Endodermal cell (in vitro differentiated cells): ENCODE results near the gene ADCY3. TPM values are rescaled to one million over a fixed set of nuclear protein-coding genes. Genes with fewer than 3 reads are reported as not detected.

ENCODE experiments used
- DNase-seq: peaks from one replicate; pipeline ENCODE4 v3.0.0-alpha.2; 2017
- H3K27ac ChIP-seq: 2 replicates; pipeline ENCODE4 v1.5.1; 2013; ENCODE audit warnings: mild to moderate bottlenecking, low read depth, low read length, moderate library complexity
- H3K27me3 ChIP-seq: 2 replicates; pipeline ENCODE4 v1.6.1; 2013; ENCODE audit warnings: mild to moderate bottlenecking, low read length, moderate library complexity; ENCODE audit not compliant: insufficient read depth, control insufficient read depth, poor library complexity, severe bottlenecking
- H3K36me3 ChIP-seq: 2 replicates; pipeline ENCODE4 v1.7.0; 2013; ENCODE audit warnings: mild to moderate bottlenecking, low read length, moderate library complexity; ENCODE audit not compliant: control insufficient read depth, insufficient read depth
- H3K4me1 ChIP-seq: one replicate; pipeline ENCODE4 v1.7.0; 2013; ENCODE audit warnings: low read length; ENCODE audit not compliant: control insufficient read depth, insufficient read depth
- H3K4me3 ChIP-seq: 2 replicates; pipeline ENCODE4 v1.5.1; 2013; ENCODE audit warnings: mild to moderate bottlenecking, low read length, moderate library complexity
- H3K9ac ChIP-seq: 2 replicates; pipeline ENCODE4 v1.6.1; 2013; ENCODE audit warnings: mild to moderate bottlenecking, low read length, moderate library complexity; ENCODE audit not compliant: poor library complexity, severe bottlenecking; ENCODE audit errors: extremely low read depth
- H3K9me3 ChIP-seq: 2 replicates; pipeline ENCODE4 v1.6.1; 2013; ENCODE audit warnings: mild to moderate bottlenecking, low read length, moderate library complexity; ENCODE audit not compliant: control insufficient read depth
- H3K27ac Mint-ChIP-seq: 2 replicates; pipeline ENCODE4 v1.8.0; 2020; ENCODE audit warnings: mixed read lengths
- H3K27me3 Mint-ChIP-seq: 2 replicates; pipeline ENCODE4 v1.8.0; 2021; ENCODE audit warnings: mild to moderate bottlenecking, mixed read lengths; ENCODE audit not compliant: insufficient read depth
- H3K36me3 Mint-ChIP-seq: 2 replicates; pipeline ENCODE4 v1.8.0; 2020; ENCODE audit warnings: low read depth, mixed read lengths
- H3K4me1 Mint-ChIP-seq: 2 replicates; pipeline ENCODE4 v1.8.0; 2020; ENCODE audit warnings: mixed read lengths
- H3K4me3 Mint-ChIP-seq: 2 replicates; pipeline ENCODE4 v1.8.0; 2020; ENCODE audit warnings: mild to moderate bottlenecking, moderate library complexity, mixed read lengths
- H3K9me3 Mint-ChIP-seq: 2 replicates; pipeline ENCODE4 v1.8.0; 2020; ENCODE audit warnings: mild to moderate bottlenecking, mixed read lengths
- WGBS, 2 experiments: methylation state at CpG; one replicate each; pipeline versions ENCODE4 v1.1.5 to v1.1.7; 2013; ENCODE audit warnings: missing lambda C conversion rate in 2 of 2, mixed read lengths in 1 of 2; ENCODE audit not compliant: insufficient coverage in 1 of 2, insufficient read length in 1 of 2; 5-methylcytosine and 5-hydroxymethylcytosine counted together
- total RNA-seq, 2 donors: library from RNA; stranded (reverse); fragmentation: NEBNext Ultra II Directional in 1 of 2; extraction: Animal tissue kit (Norgen Biotek cat#: 25700) in 1 of 2; gene quantifications; 2 replicates in 1 of 2; 3 replicates in 1 of 2; pipeline ENCODE4 v1.2.1, GENCODE V29; 2021
- TF ChIP-seq, protein P1 (sequence below): fragments of 200-600 bp; sonication (generic); conservative IDR thresholded peaks from 2 replicates; pipeline ENCODE4 v1.5.0; 2021; ENCODE audit warnings: antibody characterized with exemption, mild to moderate bottlenecking

Gene ADCY3
- total RNA-seq, 2 donors from 2014 or later = 29.8 to 41.2 TPM

GRCh38 chr2:24917086-24917485 lies 3.0 kb downstream of the ADCY3 start:
- H3K9me3 Mint-ChIP-seq = no peaks in the 10 kb centered on the region
- DNase-seq = no peak
- Histone ChIP-seq H3K4me3 (no peak overlapping the region), H3K36me3 (no peaks in the 10 kb centered on the region), H3K9me3 (no peaks in the 10 kb centered on the region), H3K27ac (no peak overlapping the region), H3K9ac (no peak overlapping the region), H3K27me3 (peaks cover 25% of the 10 kb centered on the region), H3K4me1 (no peaks in the 10 kb centered on the region)
- H3K4me3 Mint-ChIP-seq = no peak overlapping the region
- no peak overlapping the region for H3K27ac Mint-ChIP-seq
- H3K4me1 Mint-ChIP-seq = peaks cover 7% of the 10 kb centered on the region
- H3K27me3 Mint-ChIP-seq = peaks cover 21% of the 10 kb centered on the region
- H3K36me3 Mint-ChIP-seq = peaks cover under 1% of the 10 kb centered on the region
- TF ChIP-seq, protein P1, sequence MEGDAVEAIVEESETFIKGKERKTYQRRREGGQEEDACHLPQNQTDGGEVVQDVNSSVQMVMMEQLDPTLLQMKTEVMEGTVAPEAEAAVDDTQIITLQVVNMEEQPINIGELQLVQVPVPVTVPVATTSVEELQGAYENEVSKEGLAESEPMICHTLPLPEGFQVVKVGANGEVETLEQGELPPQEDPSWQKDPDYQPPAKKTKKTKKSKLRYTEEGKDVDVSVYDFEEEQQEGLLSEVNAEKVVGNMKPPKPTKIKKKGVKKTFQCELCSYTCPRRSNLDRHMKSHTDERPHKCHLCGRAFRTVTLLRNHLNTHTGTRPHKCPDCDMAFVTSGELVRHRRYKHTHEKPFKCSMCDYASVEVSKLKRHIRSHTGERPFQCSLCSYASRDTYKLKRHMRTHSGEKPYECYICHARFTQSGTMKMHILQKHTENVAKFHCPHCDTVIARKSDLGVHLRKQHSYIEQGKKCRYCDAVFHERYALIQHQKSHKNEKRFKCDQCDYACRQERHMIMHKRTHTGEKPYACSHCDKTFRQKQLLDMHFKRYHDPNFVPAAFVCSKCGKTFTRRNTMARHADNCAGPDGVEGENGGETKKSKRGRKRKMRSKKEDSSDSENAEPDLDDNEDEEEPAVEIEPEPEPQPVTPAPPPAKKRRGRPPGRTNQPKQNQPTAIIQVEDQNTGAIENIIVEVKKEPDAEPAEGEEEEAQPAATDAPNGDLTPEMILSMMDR = no peak
- WGBS, 2 experiments = 94 to 97% methylated on average over 3 to 7 of the region's 7 CpGs

DNA sequence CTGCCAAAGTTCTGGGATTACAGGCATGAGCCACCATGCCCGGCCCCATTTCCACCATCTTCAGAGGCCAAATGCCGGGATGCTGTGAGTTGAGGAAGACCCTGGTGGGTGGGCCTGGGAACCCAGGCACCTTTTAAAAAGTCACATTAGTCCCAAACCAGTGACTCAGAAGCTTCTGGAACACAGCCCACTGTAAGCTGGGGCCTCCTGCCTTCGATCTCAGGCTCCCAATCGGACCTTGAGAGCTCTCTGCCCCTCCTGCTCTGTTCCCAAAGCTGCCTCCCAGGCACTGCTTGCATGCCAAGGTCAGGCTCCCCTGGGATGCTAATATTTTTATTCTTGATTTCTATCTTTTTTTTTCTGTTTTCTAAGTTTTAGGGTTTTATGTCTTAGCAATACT lies 4.2 kb downstream of the ADCY3 start:
- Histone ChIP-seq H3K27me3 (peaks cover 21% of the 10 kb centered on the region), H3K9ac (no peak overlapping the region), H3K36me3 (peaks cover 3% of the 10 kb centered on the region), H3K4me3 (no peak overlapping the region), H3K27ac (no peak overlapping the region), H3K9me3 (no peaks in the 10 kb centered on the region), H3K4me1 (no peaks in the 10 kb centered on the region)
- no peak overlapping the region for H3K4me3 Mint-ChIP-seq
- TF ChIP-seq, protein P1 = no peak
- peaks cover 17% of the 10 kb centered on the region for H3K27me3 Mint-ChIP-seq
- peaks cover 5% of the 10 kb centered on the region for H3K36me3 Mint-ChIP-seq
- H3K27ac Mint-ChIP-seq = no peak overlapping the region
- 94 to 95% methylated on average over 3 to 4 of the region's 4 CpGs for WGBS, 2 experiments
- peaks cover 7% of the 10 kb centered on the region for H3K4me1 Mint-ChIP-seq
- peaks cover 2% of the 10 kb centered on the region for H3K9me3 Mint-ChIP-seq
- no peak for DNase-seq

GRCh38 chr2:24915175-24915574 lies 4.9 kb downstream of the ADCY3 start:
- H3K4me1 ChIP-seq = no peaks in the 10 kb centered on the region
- H3K27ac ChIP-seq = no peak overlapping the region
- H3K9me3 Mint-ChIP-seq = peaks cover 7% of the 10 kb centered on the region
- no peak overlapping the region for H3K27ac Mint-ChIP-seq
- peaks cover 18% of the 10 kb centered on the region for H3K27me3 ChIP-seq
- H3K4me3 ChIP-seq = no peak overlapping the region
- TF ChIP-seq, protein P1 = no peak
- H3K36me3 ChIP-seq = peaks cover 3% of the 10 kb centered on the region
- 94 to 100% methylated on average over 1 to 7 of the region's 8 CpGs for WGBS, 2 experiments
- peaks cover 10% of the 10 kb centered on the region for H3K36me3 Mint-ChIP-seq
- peaks cover 7% of the 10 kb centered on the region for H3K4me1 Mint-ChIP-seq
- peaks cover 3% of the 10 kb centered on the region for H3K9me3 ChIP-seq
- DNase-seq = no peak
- peaks cover 15% of the 10 kb centered on the region for H3K27me3 Mint-ChIP-seq
- no peak overlapping the region for H3K9ac ChIP-seq
- H3K4me3 Mint-ChIP-seq = no peak overlapping the region
